Body of pancreas (tissue), 4 donors: ENCODE data around the gene AIMP1.

ENCODE experiments used
- CTCF ChIP-seq, 7 experiments: fragments of 450-650 bp in 4 of 7; fragments of 200-600 bp in 3 of 7; sonication (generic) in 3 of 7; IDR thresholded peaks; one replicate each; pipeline ENCODE4 v1.5.1; 2016 to 2019; ENCODE audit warnings: antibody characterized with exemption in 7 of 7
- POLR2A ChIP-seq, 3 donors: fragments of 450-650 bp; IDR thresholded peaks; one replicate each; pipeline ENCODE4 v1.6.1; 2016; ENCODE audit warnings: antibody characterized with exemption in 3 of 3, mild to moderate bottlenecking in 2 of 3

- no peak for TF ChIP-seq CTCF (IDR thresholded peaks at IDR 0.05)
- TF ChIP-seq POLR2A (IDR thresholded peaks at IDR 0.05): no peak
These were observed 24.4 kb downstream of the AIMP1 start for GRCh38 chr4:106340774-106341173.
